Fibroblast of lung (primary cell): ENCODE measurements around the gene CCND3. TPM values are rescaled to one million over a fixed set of nuclear protein-coding genes. Genes with fewer than 3 reads are reported as not detected.

Source experiments
- DNase-seq, 2 donors: peaks; one replicate each; pipeline versions ENCODE4 v3.0.0 to v3.0.0-alpha.2; 2010; ENCODE audit warnings: low read depth in 2 of 2
- H2AFZ ChIP-seq: 2 replicates; pipeline ENCODE4 v1.5.1; 2012; ENCODE audit warnings: low read length, control low read depth, inconsistent platforms
- H3K27ac ChIP-seq: 2 replicates; pipeline ENCODE4 v1.5.1; 2011; ENCODE audit warnings: low read length, control low read depth; ENCODE audit not compliant: insufficient read depth
- H3K27me3 ChIP-seq: 2 replicates; pipeline ENCODE4 v1.5.1; 2011; ENCODE audit warnings: mild to moderate bottlenecking, low read length; ENCODE audit not compliant: control insufficient read depth, insufficient read depth
- H3K36me3 ChIP-seq: 2 replicates; pipeline ENCODE4 v1.5.1; 2011; ENCODE audit warnings: low read length; ENCODE audit not compliant: control insufficient read depth, insufficient read depth
- H3K4me1 ChIP-seq: 2 replicates; pipeline ENCODE4 v1.5.1; 2011; ENCODE audit warnings: low read length; ENCODE audit not compliant: control insufficient read depth, insufficient read depth; ENCODE audit errors: extremely low read depth
- H3K4me2 ChIP-seq: 2 replicates; pipeline ENCODE4 v1.5.1; 2011; ENCODE audit warnings: low read length, control low read depth; ENCODE audit not compliant: insufficient read depth; ENCODE audit errors: extremely low read depth
- H3K4me3 ChIP-seq, 4 experiments: fragments of 200-600 bp in 1 of 4; sonication (generic) in 1 of 4; replicated peaks in 1 of 4; 2 replicates each; pipeline ENCODE4 v1.5.1; 2011 to 2016; ENCODE audit warnings: low read length in 4 of 4, low read depth in 3 of 4, mild to moderate bottlenecking in 3 of 4, control low read depth in 2 of 4, inconsistent platforms in 1 of 4, mixed read lengths in 1 of 4; ENCODE audit not compliant: insufficient read depth in 1 of 4; ENCODE audit errors: control extremely low read depth in 1 of 4
- H3K79me2 ChIP-seq: 2 replicates; pipeline ENCODE4 v1.5.1; 2012; ENCODE audit warnings: mild to moderate bottlenecking, low read length, inconsistent platforms; ENCODE audit not compliant: control insufficient read depth, insufficient read depth
- H3K9ac ChIP-seq: 2 replicates; pipeline ENCODE4 v1.5.1; 2011; ENCODE audit warnings: mild to moderate bottlenecking, low read length, control low read depth; ENCODE audit not compliant: insufficient read depth
- H3K9me3 ChIP-seq: 2 replicates; pipeline ENCODE4 v1.5.1; 2012; ENCODE audit warnings: low read depth, low read length; ENCODE audit not compliant: control insufficient read depth, insufficient read depth
- H4K20me1 ChIP-seq: 2 replicates; pipeline ENCODE4 v1.5.1; 2011; ENCODE audit warnings: low read length; ENCODE audit not compliant: control insufficient read depth, insufficient read depth; ENCODE audit errors: extremely low read depth
- CTCF ChIP-seq, 2 donors: IDR thresholded peaks in 1 of 2; conservative IDR thresholded peaks in 1 of 2; 1 replicate in 1 of 2; 2 replicates in 1 of 2; pipeline ENCODE4 v1.5.1; 2011 to 2012; ENCODE audit warnings: low read length in 2 of 2, control low read depth in 1 of 2, inconsistent platforms in 1 of 2, low read depth in 1 of 2, mild to moderate bottlenecking in 1 of 2
- EZH2 ChIP-seq: IDR thresholded peaks from 2 replicates; pipeline ENCODE4 v1.5.1; 2012; ENCODE audit warnings: low read length, control low read depth, mild to moderate bottlenecking; ENCODE audit errors: missing control alignments
- polyA plus RNA-seq, 2 donors: library from polyadenylated mRNA; depleted of rRNA in 1 of 2; stranded (reverse) in 1 of 2; unstranded in 1 of 2; fragments of >200 nt; gene quantifications; 2 replicates each; pipeline ENCODE4 v1.2.1, GENCODE V29; 2011 to 2012; ENCODE audit warnings: missing spikeins in 1 of 2
- total RNA-seq: library from RNA; depleted of rRNA; stranded (reverse); fragments of >200 nt; gene quantifications from 2 replicates; pipeline ENCODE4 v1.2.1, GENCODE V29; 2014

Gene CCND3
- total and polyA plus RNA-seq, 2 donors (not counting 1 experiment from before 2014, with no cell fraction given): 15.0 to 29.6 TPM

- no peaks in the 10 kb centered on the region for H4K20me1 ChIP-seq
- peaks cover 43% of the 10 kb centered on the region for H3K79me2 ChIP-seq
- H3K27me3 ChIP-seq: no peaks in the 10 kb centered on the region
- H3K4me1 ChIP-seq: peaks cover 15% of the 10 kb centered on the region
- H3K36me3 ChIP-seq: peaks cover 6% of the 10 kb centered on the region
- no peaks in the 10 kb centered on the region for H3K9me3 ChIP-seq
- H2AFZ ChIP-seq: no peak overlapping the region
- peak; percentile 91 to 96 for DNase-seq
- TF ChIP-seq CTCF (conservative IDR thresholded peaks at IDR 0.05 in 1 of 2, IDR thresholded peaks at IDR 0.05 in 1 of 2; ENCODE audit: low read depth in 1 of 2, low read length in 2 of 2) (no peak), EZH2 (no peak)
- peak overlapping the region; percentile 70 for H3K27ac ChIP-seq
- H3K4me3 ChIP-seq: peak overlapping the region in 1 of 4 experiments; percentile 8
- no peak overlapping the region for H3K9ac ChIP-seq
- H3K4me2 ChIP-seq: peak overlapping the region; percentile 60
Measured at GRCh38 chr6:41917528-41917927, 24.1 kb downstream of the CCND3 start.

GRCh38 chr6:41914869-41915530 is 26.6 kb downstream of the CCND3 start:
- Histone ChIP-seq H3K9me3 (no peaks in the 10 kb centered on the region), H3K36me3 (peaks cover 8% of the 10 kb centered on the region)
- no peak for DNase-seq

GRCh38 chr6:41914343-41914742 is 27.3 kb downstream of the CCND3 start:
- Histone ChIP-seq H3K4me1 (peaks cover 7% of the 10 kb centered on the region), H3K4me2 (no peak overlapping the region), H3K36me3 (peaks cover 8% of the 10 kb centered on the region), H3K27me3 (no peaks in the 10 kb centered on the region), H3K79me2 (peaks cover 15% of the 10 kb centered on the region), H4K20me1 (no peaks in the 10 kb centered on the region), H3K27ac (no peak overlapping the region), H3K4me3 (no peak overlapping the region), H2AFZ (no peak overlapping the region), H3K9ac (no peak overlapping the region), H3K9me3 (no peaks in the 10 kb centered on the region)
- DNase-seq: no peak
- TF ChIP-seq CTCF (conservative IDR thresholded peaks at IDR 0.05 in 1 of 2, IDR thresholded peaks at IDR 0.05 in 1 of 2; ENCODE audit: low read depth in 1 of 2, low read length in 2 of 2): no peak
- no peak for TF ChIP-seq EZH2

More at GRCh38 chr6:41914869-41915530, 26.6 kb downstream of the CCND3 start:
- Histone ChIP-seq H3K27me3 (no peaks in the 10 kb centered on the region), H3K27ac (no peak overlapping the region), H3K4me3 (no peak overlapping the region), H2AFZ (no peak overlapping the region), H3K79me2 (peaks cover 22% of the 10 kb centered on the region), H3K4me1 (peaks cover 10% of the 10 kb centered on the region), H3K9ac (no peak overlapping the region), H4K20me1 (no peaks in the 10 kb centered on the region), H3K4me2 (no peak overlapping the region)
- TF ChIP-seq CTCF (conservative IDR thresholded peaks at IDR 0.05 in 1 of 2, IDR thresholded peaks at IDR 0.05 in 1 of 2; ENCODE audit: low read depth in 1 of 2, low read length in 2 of 2) (no peak), EZH2 (no peak)
